ENCODE results near the gene MPC1. TPM values are rescaled to one million over a fixed set of nuclear protein-coding genes. Genes with fewer than 3 reads are reported as not detected.
A peak's percentile ranks its signal among the peaks of the same experiment; 100 is the strongest.

Gene MPC1
- total RNA-seq, 4 donors from 2014 or later = 43.1 to 64.3 (median 59.5) TPM

GRCh38 chr6:166412911-166413384 lies 30.2 kb upstream of the MPC1 start:
- Histone ChIP-seq H3K36me3 (peaks cover 0 to 54% (median 0%) of the 10 kb centered on the region in 3 donors), H3K27me3 (no peaks in the 10 kb centered on the region), H3K4me1 (no peaks in the 10 kb centered on the region), H3K9me3 (no peaks in the 10 kb centered on the region), H3K4me3 (no peak overlapping the region), H3K27ac (no peak overlapping the region)
- intact Hi-C loops (cut with DNase I) = no loop called here
- 82% methylated on average over 5 of the region's 13 CpGs; no CpG with 5 or more reads in 1 of the 2 donors for whole genome bisulfite sequencing, 2 donors
- TF ChIP-seq POLR2A (IDR thresholded peaks at IDR 0.05) = no peak
- TF ChIP-seq, protein P1, sequence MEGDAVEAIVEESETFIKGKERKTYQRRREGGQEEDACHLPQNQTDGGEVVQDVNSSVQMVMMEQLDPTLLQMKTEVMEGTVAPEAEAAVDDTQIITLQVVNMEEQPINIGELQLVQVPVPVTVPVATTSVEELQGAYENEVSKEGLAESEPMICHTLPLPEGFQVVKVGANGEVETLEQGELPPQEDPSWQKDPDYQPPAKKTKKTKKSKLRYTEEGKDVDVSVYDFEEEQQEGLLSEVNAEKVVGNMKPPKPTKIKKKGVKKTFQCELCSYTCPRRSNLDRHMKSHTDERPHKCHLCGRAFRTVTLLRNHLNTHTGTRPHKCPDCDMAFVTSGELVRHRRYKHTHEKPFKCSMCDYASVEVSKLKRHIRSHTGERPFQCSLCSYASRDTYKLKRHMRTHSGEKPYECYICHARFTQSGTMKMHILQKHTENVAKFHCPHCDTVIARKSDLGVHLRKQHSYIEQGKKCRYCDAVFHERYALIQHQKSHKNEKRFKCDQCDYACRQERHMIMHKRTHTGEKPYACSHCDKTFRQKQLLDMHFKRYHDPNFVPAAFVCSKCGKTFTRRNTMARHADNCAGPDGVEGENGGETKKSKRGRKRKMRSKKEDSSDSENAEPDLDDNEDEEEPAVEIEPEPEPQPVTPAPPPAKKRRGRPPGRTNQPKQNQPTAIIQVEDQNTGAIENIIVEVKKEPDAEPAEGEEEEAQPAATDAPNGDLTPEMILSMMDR (IDR thresholded peaks at IDR 0.05) = no peak
- DNase-seq = no peak

DNA sequence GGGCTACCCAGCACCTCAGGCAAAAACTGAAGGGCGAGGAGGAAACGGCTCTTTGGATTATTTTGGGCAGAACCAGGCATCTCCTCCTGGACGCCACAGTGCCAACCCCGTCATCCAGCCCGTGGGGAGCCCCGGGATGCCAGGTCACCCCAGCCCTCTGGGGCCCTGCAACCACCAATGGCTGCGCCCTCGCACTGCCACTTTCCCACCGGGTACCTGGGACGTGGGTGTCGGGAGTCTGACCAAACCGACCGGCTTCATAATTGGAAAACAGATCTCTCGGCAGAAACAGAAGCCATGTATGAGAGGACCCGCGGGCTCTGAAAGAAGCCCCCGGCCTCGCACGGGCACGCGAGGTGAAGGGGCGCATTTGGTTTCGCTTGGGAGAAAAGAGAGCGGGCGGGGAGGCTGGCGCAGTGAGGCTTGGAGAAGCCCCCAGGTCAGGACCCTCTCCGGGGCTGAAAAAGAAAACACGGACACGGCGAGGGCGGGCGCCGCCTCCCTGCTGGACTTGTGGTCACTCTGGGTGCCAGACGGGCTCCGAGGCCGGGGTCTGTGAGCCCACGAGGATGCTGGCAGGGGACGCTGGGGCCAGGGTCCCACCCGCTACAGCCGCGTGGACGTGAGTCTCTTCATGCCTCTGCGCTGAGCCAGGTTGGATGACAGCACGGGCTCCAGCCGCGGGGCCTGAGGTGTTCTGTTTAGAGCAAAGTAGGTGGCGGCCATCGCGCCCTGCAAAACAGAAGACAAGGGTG lies 29.6 kb upstream of the MPC1 start:
- Histone ChIP-seq H3K4me1 (no peaks in the 10 kb centered on the region), H3K4me3 (no peak overlapping the region), H3K9me3 (no peaks in the 10 kb centered on the region), H3K27me3 (no peaks in the 10 kb centered on the region), H3K36me3 (peaks cover 0 to 48% (median 0%) of the 10 kb centered on the region in 3 donors), H3K27ac (no peak overlapping the region)
- intact Hi-C loops (cut with DNase I) = no loop called here
- no peak for TF ChIP-seq POLR2A (IDR thresholded peaks at IDR 0.05)
- TF ChIP-seq, protein P1 (IDR thresholded peaks at IDR 0.05) = no peak
- 90% methylated on average over 27 of the region's 49 CpGs; no CpG with 5 or more reads in 1 of the 2 donors for WGBS, 2 donors
- no peak for DNase-seq

- H3K36me3 ChIP-seq = peaks cover 0 to 42% (median 0%) of the 10 kb centered on the region in 3 donors
- WGBS, 2 donors = 70 to 78% methylated on average over 2 to 7 of the region's 12 CpGs
- H3K9me3 ChIP-seq = no peaks in the 10 kb centered on the region
- H3K4me3 ChIP-seq = no peak overlapping the region
- DNase-seq = no peak
- H3K27ac ChIP-seq = peak overlapping the region in 1 of 4 donors; percentile 6
- no peaks in the 10 kb centered on the region for H3K27me3 ChIP-seq
- TF ChIP-seq, protein P1 (IDR thresholded peaks at IDR 0.05) = no peak
- no peak for TF ChIP-seq POLR2A (IDR thresholded peaks at IDR 0.05)
- no peaks in the 10 kb centered on the region for H3K4me1 ChIP-seq
- intact Hi-C loops (cut with DNase I) = no loop called here
Observed at GRCh38 chr6:166411721-166412151, 29.0 kb upstream of the MPC1 start.

GRCh38 chr6:166411271-166411670 lies 28.5 kb upstream of the MPC1 start:
- DNase-seq = no peak
- TF ChIP-seq, protein P1 (IDR thresholded peaks at IDR 0.05) = no peak
- no peak for TF ChIP-seq POLR2A (IDR thresholded peaks at IDR 0.05)
- Histone ChIP-seq H3K27me3 (no peaks in the 10 kb centered on the region), H3K9me3 (no peaks in the 10 kb centered on the region), H3K4me3 (no peak overlapping the region), H3K4me1 (no peaks in the 10 kb centered on the region), H3K36me3 (peaks cover 0 to 38% (median 0%) of the 10 kb centered on the region in 3 donors), H3K27ac (peak overlapping the region in 1 of 4 donors; percentile 6)
- intact Hi-C loops (cut with DNase I) = no loop called here
- WGBS, 2 donors = 90 to 91% methylated on average over 5 to 10 of the region's 15 CpGs

GRCh38 chr6:166410426-166410935 lies 27.7 kb upstream of the MPC1 start:
- TF ChIP-seq POLR2A (IDR thresholded peaks at IDR 0.05) = no peak
- TF ChIP-seq, protein P1 (IDR thresholded peaks at IDR 0.05) = no peak
- 50 to 58% methylated on average over 10 of the region's 10 CpGs for WGBS, 2 donors
- DNase-seq = no peak
- Histone ChIP-seq H3K36me3 (peaks cover 0 to 37% (median 0%) of the 10 kb centered on the region in 3 donors), H3K27me3 (no peaks in the 10 kb centered on the region), H3K27ac (no peak overlapping the region), H3K4me3 (no peak overlapping the region), H3K4me1 (no peaks in the 10 kb centered on the region), H3K9me3 (no peaks in the 10 kb centered on the region)
- intact Hi-C loops (cut with DNase I) = no loop called here

Data from esophagus squamous epithelium (tissue), 5 donors.